K562 (cell line): ENCODE results near the gene TBC1D9. TPM values are rescaled to one million over a fixed set of nuclear protein-coding genes. Genes with fewer than 3 reads are reported as not detected.

Experiments
- ATAC-seq: fragments of 200-7000 bp; cut with Tn5 transposase; 3 replicates; pipeline ENCODE4 v1.9.1; 2020; ENCODE audit warnings: moderate library complexity
- BruUV-seq: library from RNA; stranded (reverse); fragments of 400-500 nt; replicated peaks from 2 replicates; lab custom pipeline; 2021; lab: Mats Ljungman, UMichigan
- CTCF ChIA-PET: fragments of 300-600 bp; formaldehyde crosslinking; extraction: SDS; loops from one replicate; lab custom pipeline; 2021; ENCODE audit warnings: low intra/inter-chr PET ratio; lab: Yijun Ruan, JAX
- POLR2A ChIA-PET: fragments of 300-600, 350-650 bp; sonication (Branson Sonifier 250); formaldehyde crosslinking; extraction: SDS; loops from one replicate; lab custom pipeline; 2021; ENCODE audit warnings: antibody characterized with exemption, inconsistent platforms; lab: Yijun Ruan, JAX
- DNase-seq, 4 experiments: peaks; one replicate each; pipeline versions ENCODE4 v3.0.0 to v3.0.0-alpha.2; 2011 to 2018; ENCODE audit warnings: low spot score in 3 of 4, mixed read lengths in 3 of 4; ENCODE audit errors: extremely low read depth in 1 of 4
- FAIRE-seq: peaks from 2 replicates; lab custom pipeline; 2011; peaks lifted over from hg19 to GRCh38; lab: Jason Lieb, UNC
- H2AFZ ChIP-seq: 2 replicates; pipeline ENCODE4 v1.6.0; 2011; ENCODE audit warnings: low read depth, low read length, control low read depth, inconsistent platforms
- H3K27ac ChIP-seq: fragments of 200-600 bp; 3 replicates; pipeline ENCODE4 v1.8.0; 2011; ENCODE audit warnings: low read depth, mild to moderate bottlenecking, control low read depth, inconsistent platforms, low read length, moderate library complexity, mixed read lengths; ENCODE audit errors: extremely low read depth
- H3K27me3 ChIP-seq, 2 experiments: fragments of 300-600 bp in 1 of 2; 2 replicates in 1 of 2; 3 replicates in 1 of 2; pipeline versions ENCODE4 v1.6.0 to v1.8.0; 2011; ENCODE audit warnings: inconsistent platforms in 2 of 2, low read length in 2 of 2, mild to moderate bottlenecking in 1 of 2, mixed read lengths in 1 of 2, moderate library complexity in 1 of 2; ENCODE audit not compliant: control insufficient read depth in 2 of 2, insufficient read depth in 2 of 2
- H3K36me3 ChIP-seq: fragments of 300-600 bp; 3 replicates; pipeline ENCODE4 v1.8.0; 2011; ENCODE audit warnings: mild to moderate bottlenecking, low read length, inconsistent platforms; ENCODE audit not compliant: control insufficient read depth, insufficient read depth
- H3K4me1 ChIP-seq, 2 experiments: fragments of 200-600 bp in 1 of 2; replicated peaks in 1 of 2; 2 replicates in 1 of 2; 3 replicates in 1 of 2; pipeline versions ENCODE4 v1.5.1 to v1.8.0; 2011; ENCODE audit warnings: inconsistent platforms in 2 of 2, low read length in 2 of 2, mild to moderate bottlenecking in 1 of 2, mixed read lengths in 1 of 2, moderate library complexity in 1 of 2; ENCODE audit not compliant: control insufficient read depth in 2 of 2, insufficient read depth in 2 of 2
- H3K4me2 ChIP-seq: 2 replicates; pipeline ENCODE4 v1.6.1; 2011; ENCODE audit warnings: low read length, control low read depth, inconsistent platforms, mixed read lengths; ENCODE audit not compliant: insufficient read depth
- H3K4me3 ChIP-seq: fragments of 200-600 bp; sonication (generic), shearing (Covaris generic); 2 replicates; pipeline ENCODE4 v1.5.1; 2016; ENCODE audit warnings: control low read depth, inconsistent platforms
- H3K79me2 ChIP-seq: fragments of 200-600 bp; 3 replicates; pipeline ENCODE4 v1.8.0; 2011; ENCODE audit warnings: low read length, inconsistent platforms; ENCODE audit not compliant: control insufficient read depth, insufficient read depth
- H3K9ac ChIP-seq, 2 experiments: 2 replicates each; pipeline versions ENCODE4 v1.6.0 to v1.6.1; 2011; ENCODE audit warnings: low read depth in 2 of 2, low read length in 2 of 2, control low read depth in 1 of 2, inconsistent platforms in 1 of 2, mild to moderate bottlenecking in 1 of 2, mixed read lengths in 1 of 2; ENCODE audit not compliant: insufficient read depth in 1 of 2
- H3K9me1 ChIP-seq: one replicate; pipeline ENCODE4 v1.6.0; 2011; ENCODE audit warnings: inconsistent platforms, mild to moderate bottlenecking, low read length, moderate library complexity; ENCODE audit not compliant: control insufficient read depth, insufficient read depth
- H3K9me3 ChIP-seq: replicated peaks from 2 replicates; pipeline ENCODE4 v1.5.1; 2011; ENCODE audit warnings: low read depth, low read length, inconsistent platforms; ENCODE audit not compliant: control insufficient read depth, insufficient read depth
- H4K20me1 ChIP-seq: replicated peaks from 2 replicates; pipeline ENCODE4 v1.6.1; 2011; ENCODE audit warnings: low read length, inconsistent platforms, mixed read lengths; ENCODE audit not compliant: control insufficient read depth, insufficient read depth
- CEBPB ChIP-seq: fragments of 450-650 bp; IDR thresholded peaks from 2 replicates; pipeline ENCODE4 v1.6.1; 2016; ENCODE audit warnings: missing genetic modification characterization, missing compliant biosample characterization
- CEBPG ChIP-seq, 3 experiments: fragments of 200-800 bp in 1 of 3; sonication (Bioruptor generic) in 1 of 3; sonication (generic) in 1 of 3; formaldehyde crosslinking in 1 of 3; IDR thresholded peaks in 2 of 3; conservative IDR thresholded peaks in 1 of 3; 2 replicates each; pipeline versions ENCODE4 v1.6.1 to v1.8.0; 2016 to 2022; ENCODE audit warnings: missing compliant biosample characterization in 2 of 3, missing genetic modification characterization in 2 of 3, mild to moderate bottlenecking in 1 of 3, missing genetic modification reagents in 1 of 3
- ETS2 ChIP-seq: IDR thresholded peaks from 2 replicates; pipeline ENCODE4 v1.6.1; 2016; ENCODE audit warnings: borderline replicate concordance, missing genetic modification characterization, mild to moderate bottlenecking, moderate library complexity, missing compliant biosample characterization; ENCODE audit not compliant: poor library complexity, severe bottlenecking
- MTF1 ChIP-seq: fragments of 250-450 bp; sonication (Bioruptor Pico); IDR thresholded peaks from 2 replicates; pipeline ENCODE4 v1.9.0; 2021; ENCODE audit warnings: moderate library complexity, mild to moderate bottlenecking, inconsistent platforms, borderline replicate concordance
- ZNF133 ChIP-seq: fragments of 250-450 bp; sonication (Bioruptor Pico); IDR thresholded peaks from 2 replicates; pipeline ENCODE4 v1.4.0; 2020; ENCODE audit warnings: mild to moderate bottlenecking
- ZNF644 ChIP-seq: fragments of 200-800 bp; sonication (Bioruptor generic); IDR thresholded peaks from 2 replicates; pipeline ENCODE4 v1.6.1; 2016; ENCODE audit warnings: low read depth, missing genetic modification characterization, missing compliant biosample characterization
- WGBS: fragments of 100-300 bp; shearing (Covaris generic); methylation state at CpG from one replicate; pipeline ENCODE4 v1.1.6; 2016; ENCODE audit warnings: low coverage, mixed read lengths; ENCODE audit not compliant: insufficient coverage; ENCODE audit errors: missing lambda C conversion rate; 5-methylcytosine and 5-hydroxymethylcytosine counted together
- in situ Hi-C: fragments of 300-500 bp; cut with MboI; formaldehyde crosslinking; loops from 4 replicates; pipeline ENCODE4 v1.15.0; 2018; ENCODE audit warnings: inconsistent platforms, mixed read lengths
- intact Hi-C: fragments of 100-400 bp; cut with micrococcal nuclease; formaldehyde crosslinking; loops from 2 replicates; pipeline ENCODE4 v1.14.2; 2022
- polyA plus RNA-seq, 8 experiments: library from polyadenylated mRNA; depleted of rRNA in 4 of 8; stranded (reverse) in 5 of 8; unstranded in 3 of 8; fragments of >200 nt; fragmentation: Nextera tagmentation in 2 of 8; fragmentation: Illumina TruSeq in 1 of 8; extraction: Ambion mirVana in 2 of 8; extraction: Trizol in 1 of 8; gene quantifications; 2 replicates each; pipeline versions ENCODE4 v1.2.1 to v1.2.3, GENCODE V29; 2011 to 2014; ENCODE audit warnings: inconsistent platforms in 1 of 8, missing spikeins in 1 of 8
- total RNA-seq, 7 experiments: library from RNA; depleted of rRNA in 6 of 7; stranded (reverse); fragments of >200 nt in 6 of 7; fragmentation: Illumina TruSeq in 2 of 7; extraction: Trizol in 2 of 7; gene quantifications; 2 replicates each; pipeline versions ENCODE4 v1.2.1 to v1.2.3, GENCODE V29; 2011 to 2021; ENCODE audit warnings: low replicate concordance in 1 of 7
- TF ChIP-seq, protein P1 (sequence below): fragments of 450-650 bp; IDR thresholded peaks from 2 replicates; pipeline ENCODE4 v1.6.1; 2016; ENCODE audit warnings: borderline replicate concordance
- TF ChIP-seq, protein P2 (sequence below): fragments of 450-650 bp; formaldehyde crosslinking; conservative IDR thresholded peaks from 2 replicates; pipeline ENCODE4 v1.4.0; 2022; ENCODE audit warnings: mild to moderate bottlenecking, missing genetic modification characterization

TBC1D9 gene
- total and polyA plus RNA-seq, 9 of the 15 experiments (the other 6 are each of a cell fraction or from before 2014, with no cell fraction given), result 0.13 TPM; not detected in 8

DNA sequence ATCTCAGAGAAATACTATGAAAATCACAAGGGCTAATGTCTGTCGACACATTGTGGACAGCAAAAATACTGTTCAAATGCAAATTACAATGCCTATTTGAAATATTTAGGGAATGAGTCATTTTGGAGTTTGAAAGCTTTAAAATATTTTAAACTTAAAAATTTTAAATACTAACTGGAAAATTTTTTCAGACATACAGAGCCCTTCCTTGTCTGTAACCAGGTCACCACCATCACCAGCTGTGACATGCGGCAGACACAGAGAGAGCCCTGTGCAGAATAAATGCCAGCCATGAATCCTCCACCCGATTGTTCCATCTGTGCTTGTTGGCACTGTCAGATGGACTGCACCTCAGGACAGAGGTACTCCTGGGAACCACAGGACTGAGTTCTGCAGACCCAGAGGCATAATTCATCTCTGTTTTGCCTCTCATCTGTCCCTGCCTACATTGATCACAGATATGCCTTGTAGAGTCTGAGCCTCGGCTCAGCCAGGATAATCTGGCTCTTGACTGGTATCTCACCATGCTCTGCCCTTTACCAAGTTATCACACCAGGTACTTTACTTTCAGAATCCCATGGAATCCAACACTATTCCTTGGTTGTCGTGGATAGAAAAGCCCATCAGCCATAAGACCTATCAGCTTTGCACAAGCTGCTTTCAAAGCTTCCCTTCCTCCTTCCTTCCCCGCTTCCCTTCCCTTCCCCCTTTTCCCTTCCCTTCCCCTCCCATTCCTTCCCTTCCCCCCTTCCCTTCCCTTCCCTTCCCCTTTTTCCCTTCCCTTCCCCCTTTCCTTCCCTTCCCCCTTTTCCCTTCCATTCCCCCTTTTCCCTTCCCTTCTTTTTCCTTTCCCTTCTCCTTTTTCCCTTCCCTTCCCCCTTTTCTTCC is 67.2 kb downstream of the TBC1D9 start:
- FAIRE-seq (no peak), DNase-seq (no peak), ATAC-seq (no peak)
- POLR2A ChIA-PET, result no interaction called here
- CTCF ChIA-PET, result no interaction called here
- no peaks in the 10 kb centered on the region for H3K79me2 ChIP-seq
- H3K9ac ChIP-seq, result no peak overlapping the region
- BruUV-seq, result no TSS peak
- H2AFZ ChIP-seq, result no peak overlapping the region
- H3K4me3 ChIP-seq, result no peak overlapping the region
- intact Hi-C loops, result no loop called here
- H4K20me1 ChIP-seq, result no peaks in the 10 kb centered on the region
- H3K9me1 ChIP-seq, result no peaks in the 10 kb centered on the region
- WGBS, result 2% methylated on average over 5 of the region's 6 CpGs
- H3K4me2 ChIP-seq, result no peak overlapping the region
- in situ Hi-C loops, result no loop called here
- H3K36me3 ChIP-seq, result no peaks in the 10 kb centered on the region
- no peaks in the 10 kb centered on the region for H3K4me1 ChIP-seq
- TF ChIP-seq ZNF644 (tag) (no peak), MTF1 (no peak), ETS2 (tag) (no peak), CEBPB (tag) (no peak)
- no peaks in the 10 kb centered on the region for H3K9me3 ChIP-seq
- no peaks in the 10 kb centered on the region for H3K27me3 ChIP-seq
- H3K27ac ChIP-seq, result no peak overlapping the region

DNA sequence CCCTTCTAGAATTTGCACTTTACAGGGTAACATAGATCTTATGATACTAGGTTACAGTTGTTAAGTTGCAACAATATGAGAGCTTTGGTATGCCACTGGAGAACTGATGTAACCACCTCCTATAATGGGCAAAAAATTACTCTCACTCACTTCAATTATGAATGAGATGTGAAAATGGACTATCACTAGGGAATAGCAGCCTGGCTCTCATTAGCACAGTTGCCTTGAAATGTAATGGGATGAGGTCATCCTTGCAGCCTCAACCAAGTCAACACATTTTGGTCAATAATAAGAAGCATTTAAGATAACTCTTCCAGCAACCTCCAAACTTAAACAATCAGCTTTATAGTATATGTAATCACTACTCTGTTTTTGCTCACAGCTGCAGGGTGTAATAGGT is 69.4 kb downstream of the TBC1D9 start:
- ChIA-PET CTCF (no interaction called here), POLR2A (no interaction called here)
- Histone ChIP-seq H3K9ac (no peak overlapping the region), H3K27ac (no peak overlapping the region), H3K9me1 (no peaks in the 10 kb centered on the region), H3K4me3 (no peak overlapping the region), H3K4me2 (no peak overlapping the region), H3K79me2 (no peaks in the 10 kb centered on the region), H3K4me1 (no peaks in the 10 kb centered on the region), H3K9me3 (no peaks in the 10 kb centered on the region), H3K27me3 (no peaks in the 10 kb centered on the region), H4K20me1 (no peaks in the 10 kb centered on the region), H3K36me3 (no peaks in the 10 kb centered on the region), H2AFZ (no peak overlapping the region)
- in situ Hi-C loops (no loop called here), intact Hi-C loops (no loop called here)
- DNase-seq (no peak), ATAC-seq (no peak), FAIRE-seq (no peak)
- BruUV-seq, result no TSS peak
- TF ChIP-seq MTF1, result no peak
- TF ChIP-seq, protein P1, sequence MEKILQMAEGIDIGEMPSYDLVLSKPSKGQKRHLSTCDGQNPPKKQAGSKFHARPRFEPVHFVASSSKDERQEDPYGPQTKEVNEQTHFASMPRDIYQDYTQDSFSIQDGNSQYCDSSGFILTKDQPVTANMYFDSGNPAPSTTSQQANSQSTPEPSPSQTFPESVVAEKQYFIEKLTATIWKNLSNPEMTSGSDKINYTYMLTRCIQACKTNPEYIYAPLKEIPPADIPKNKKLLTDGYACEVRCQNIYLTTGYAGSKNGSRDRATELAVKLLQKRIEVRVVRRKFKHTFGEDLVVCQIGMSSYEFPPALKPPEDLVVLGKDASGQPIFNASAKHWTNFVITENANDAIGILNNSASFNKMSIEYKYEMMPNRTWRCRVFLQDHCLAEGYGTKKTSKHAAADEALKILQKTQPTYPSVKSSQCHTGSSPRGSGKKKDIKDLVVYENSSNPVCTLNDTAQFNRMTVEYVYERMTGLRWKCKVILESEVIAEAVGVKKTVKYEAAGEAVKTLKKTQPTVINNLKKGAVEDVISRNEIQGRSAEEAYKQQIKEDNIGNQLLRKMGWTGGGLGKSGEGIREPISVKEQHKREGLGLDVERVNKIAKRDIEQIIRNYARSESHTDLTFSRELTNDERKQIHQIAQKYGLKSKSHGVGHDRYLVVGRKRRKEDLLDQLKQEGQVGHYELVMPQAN, result no peak
- TF ChIP-seq ZNF133, result no peak
- TF ChIP-seq CEBPG (CRISPR knock-in tag; IDR thresholded peaks at IDR 0.05), result no peak
- TF ChIP-seq CEBPG (tag; conservative IDR thresholded peaks at IDR 0.05 in 1 of 2, IDR thresholded peaks at IDR 0.05 in 1 of 2), result no peak
- TF ChIP-seq, protein P2, sequence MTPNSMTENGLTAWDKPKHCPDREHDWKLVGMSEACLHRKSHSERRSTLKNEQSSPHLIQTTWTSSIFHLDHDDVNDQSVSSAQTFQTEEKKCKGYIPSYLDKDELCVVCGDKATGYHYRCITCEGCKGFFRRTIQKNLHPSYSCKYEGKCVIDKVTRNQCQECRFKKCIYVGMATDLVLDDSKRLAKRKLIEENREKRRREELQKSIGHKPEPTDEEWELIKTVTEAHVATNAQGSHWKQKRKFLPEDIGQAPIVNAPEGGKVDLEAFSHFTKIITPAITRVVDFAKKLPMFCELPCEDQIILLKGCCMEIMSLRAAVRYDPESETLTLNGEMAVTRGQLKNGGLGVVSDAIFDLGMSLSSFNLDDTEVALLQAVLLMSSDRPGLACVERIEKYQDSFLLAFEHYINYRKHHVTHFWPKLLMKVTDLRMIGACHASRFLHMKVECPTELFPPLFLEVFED (CRISPR knock-in tag), result no peak
